ENCODE measurements around the gene PIK3CD. TPM values are rescaled to one million over a fixed set of nuclear protein-coding genes. Genes with fewer than 3 reads are reported as not detected.
"Not testable (repeated sequence)": the region's sequence is repeated elsewhere in the genome, so short reads cannot be mapped to it uniquely, and the experiment has no call there.

The PIK3CD gene
- total RNA-seq, 1 experiment from 2014 or later, result 43.5 TPM

GRCh38 chr1:9668080-9668479, 16.5 kb downstream of the PIK3CD start:
- Histone ChIP-seq H3K9ac (ENCODE audit: low read length) (no peak overlapping the region), H3K9me3 (ENCODE audit: low read length) (no peaks in the 10 kb centered on the region), H3K79me2 (ENCODE audit: low read length) (peaks cover 59% of the 10 kb centered on the region), H3K27ac (ENCODE audit: low read length) (no peak overlapping the region), H3K9me2 (replicated peaks; ENCODE audit: insufficient read depth, low read length) (no peaks in the 10 kb centered on the region), H3K4me2 (ENCODE audit: low read depth, low read length, poor library complexity, severe bottlenecking) (no peak overlapping the region), H2AFZ (ENCODE audit: low read length) (no peak overlapping the region), H3K36me3 (ENCODE audit: insufficient read depth, low read length) (no peaks in the 10 kb centered on the region), H3K27me3 (ENCODE audit: low read length) (no peaks in the 10 kb centered on the region), H4K20me1 (ENCODE audit: insufficient read depth, low read depth, low read length) (no peaks in the 10 kb centered on the region), H3K4me1 (ENCODE audit: low read length) (peaks cover 5% of the 10 kb centered on the region), H3K4me3 (ENCODE audit: low read length) (no peak overlapping the region)
- no peak for DNase-seq

- no peaks in the 10 kb centered on the region for H3K27me3 ChIP-seq (ENCODE audit: low read length)
- H3K4me1 ChIP-seq (ENCODE audit: low read length), result peaks cover 5% of the 10 kb centered on the region
- H3K9me2 ChIP-seq (replicated peaks; ENCODE audit: insufficient read depth, low read length), result no peaks in the 10 kb centered on the region
- no peak overlapping the region for H3K4me2 ChIP-seq (ENCODE audit: low read depth, low read length, poor library complexity, severe bottlenecking)
- no peak for DNase-seq
- H3K36me3 ChIP-seq (ENCODE audit: insufficient read depth, low read length), result no peaks in the 10 kb centered on the region
- peak overlapping the region; percentile 40; the same call in 1 of the 2 replicates for H3K27ac ChIP-seq (ENCODE audit: low read length)
- H4K20me1 ChIP-seq (ENCODE audit: insufficient read depth, low read depth, low read length), result no peaks in the 10 kb centered on the region
- no peak overlapping the region for H2AFZ ChIP-seq (ENCODE audit: low read length)
- no peak overlapping the region for H3K9ac ChIP-seq (ENCODE audit: low read length)
- H3K9me3 ChIP-seq (ENCODE audit: low read length), result no peaks in the 10 kb centered on the region
- peaks cover 48% of the 10 kb centered on the region for H3K79me2 ChIP-seq (ENCODE audit: low read length)
- H3K4me3 ChIP-seq (ENCODE audit: low read length), result no peak overlapping the region
These were observed 18.6 kb downstream of the PIK3CD start for GRCh38 chr1:9670085-9670484.

DNA sequence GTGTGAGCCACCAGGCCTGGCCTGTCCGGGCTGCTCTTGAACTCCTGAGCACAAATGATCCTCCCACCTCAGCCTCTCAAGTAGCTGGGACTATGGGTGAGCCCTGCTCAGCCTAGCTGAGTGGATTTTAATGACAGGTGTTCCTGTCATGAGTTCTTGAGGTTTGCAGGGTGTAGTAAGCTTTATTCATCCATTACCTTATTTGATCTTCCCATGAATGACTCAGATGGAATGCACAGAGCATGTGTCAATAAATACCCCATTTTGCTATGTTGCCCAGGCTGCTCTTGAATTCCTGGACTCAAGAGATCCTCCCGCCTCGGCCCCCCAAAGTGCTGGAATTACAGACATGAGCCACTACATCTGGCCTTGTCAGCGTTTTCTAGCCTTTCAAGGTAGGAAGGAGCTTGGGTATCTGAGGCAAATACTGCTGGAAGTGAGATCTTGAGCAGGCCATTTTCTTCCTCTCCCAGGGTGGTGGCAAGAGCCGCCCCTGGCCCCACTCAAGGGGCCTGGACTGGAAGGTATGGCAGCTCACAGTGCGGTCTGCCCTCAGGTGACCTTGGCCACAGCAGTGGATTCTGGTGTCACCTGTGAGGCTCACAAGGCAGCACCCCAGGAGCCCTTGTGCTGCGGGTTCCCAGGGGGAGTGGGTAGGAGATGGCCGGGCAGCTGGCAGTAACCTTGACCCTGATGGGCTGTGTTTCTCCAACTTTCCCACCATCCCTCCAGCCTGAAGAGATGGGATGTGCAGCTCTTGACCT, 20.0 kb downstream of the PIK3CD start:
- no peaks in the 10 kb centered on the region for H3K36me3 ChIP-seq (ENCODE audit: insufficient read depth, low read length)
- H2AFZ ChIP-seq (ENCODE audit: low read length), result no peak overlapping the region
- no peaks in the 10 kb centered on the region for H4K20me1 ChIP-seq (ENCODE audit: insufficient read depth, low read depth, low read length)
- no peak overlapping the region for H3K9ac ChIP-seq (ENCODE audit: low read length)
- H3K9me3 ChIP-seq (ENCODE audit: low read length), result no peaks in the 10 kb centered on the region
- peaks cover 49% of the 10 kb centered on the region for H3K79me2 ChIP-seq (ENCODE audit: low read length)
- H3K9me2 ChIP-seq (replicated peaks; ENCODE audit: insufficient read depth, low read length), result no peaks in the 10 kb centered on the region
- no peak overlapping the region for H3K4me2 ChIP-seq (ENCODE audit: low read depth, low read length, poor library complexity, severe bottlenecking)
- H3K4me1 ChIP-seq (ENCODE audit: low read length), result peaks cover 5% of the 10 kb centered on the region
- no peak overlapping the region for H3K27ac ChIP-seq (ENCODE audit: low read length)
- no peak for DNase-seq
- H3K27me3 ChIP-seq (ENCODE audit: low read length), result no peaks in the 10 kb centered on the region
- H3K4me3 ChIP-seq (ENCODE audit: low read length), result no peak overlapping the region

DNA sequence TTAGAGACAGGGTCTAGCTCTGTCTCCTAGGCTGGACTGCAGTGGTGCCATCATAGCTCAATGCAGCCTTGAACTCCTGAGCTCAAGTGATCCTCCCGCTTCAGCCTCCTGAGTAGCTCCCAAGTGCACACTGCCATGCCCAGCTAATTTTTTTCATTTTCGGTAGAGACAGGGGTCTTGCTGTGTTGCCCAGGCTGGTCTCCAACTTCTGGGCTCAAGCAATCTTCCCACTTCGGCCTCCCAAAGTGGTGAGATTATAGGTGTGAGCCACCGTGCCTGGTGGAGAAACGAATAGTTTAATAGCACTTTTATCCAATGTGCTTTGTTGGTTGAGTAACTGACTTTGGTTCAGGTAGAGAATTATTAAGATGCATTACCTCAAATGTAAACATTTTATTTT, 20.9 kb downstream of the PIK3CD start:
- Histone ChIP-seq H3K79me2 (ENCODE audit: low read length) (peaks cover 55% of the 10 kb centered on the region), H4K20me1 (ENCODE audit: insufficient read depth, low read depth, low read length) (no peaks in the 10 kb centered on the region), H3K27me3 (ENCODE audit: low read length) (no peaks in the 10 kb centered on the region), H3K4me1 (ENCODE audit: low read length) (peaks cover 5% of the 10 kb centered on the region), H3K9ac (ENCODE audit: low read length) (no peak overlapping the region), H3K36me3 (ENCODE audit: insufficient read depth, low read length) (no peaks in the 10 kb centered on the region), H3K9me3 (ENCODE audit: low read length) (no peaks in the 10 kb centered on the region), H2AFZ (ENCODE audit: low read length) (no peak overlapping the region), H3K9me2 (replicated peaks; ENCODE audit: insufficient read depth, low read length) (no peaks in the 10 kb centered on the region), H3K4me2 (ENCODE audit: low read depth, low read length, poor library complexity, severe bottlenecking) (no peak overlapping the region), H3K4me3 (ENCODE audit: low read length) (no peak overlapping the region), H3K27ac (ENCODE audit: low read length) (no peak overlapping the region)
- DNase-seq, result no peak

- H3K4me3 ChIP-seq (ENCODE audit: low read length), result no peak overlapping the region
- H3K9me3 ChIP-seq (ENCODE audit: low read length), result no peaks in the 10 kb centered on the region
- H3K36me3 ChIP-seq (ENCODE audit: insufficient read depth, low read length), result peaks cover 1% of the 10 kb centered on the region; the same call in 1 of the 2 replicates
- H3K4me1 ChIP-seq (ENCODE audit: low read length), result peaks cover under 1% of the 10 kb centered on the region
- no peak overlapping the region for H3K4me2 ChIP-seq (ENCODE audit: low read depth, low read length, poor library complexity, severe bottlenecking)
- H3K9me2 ChIP-seq (replicated peaks; ENCODE audit: insufficient read depth, low read length), result no peaks in the 10 kb centered on the region
- no peaks in the 10 kb centered on the region for H3K27me3 ChIP-seq (ENCODE audit: low read length)
- no peak for DNase-seq
- no peak overlapping the region for H3K27ac ChIP-seq (ENCODE audit: low read length)
- H3K79me2 ChIP-seq (ENCODE audit: low read length), result peaks cover 41% of the 10 kb centered on the region
- no peak overlapping the region for H2AFZ ChIP-seq (ENCODE audit: low read length)
- no peaks in the 10 kb centered on the region for H4K20me1 ChIP-seq (ENCODE audit: insufficient read depth, low read depth, low read length)
- H3K9ac ChIP-seq (ENCODE audit: low read length), result no peak overlapping the region
These were observed 23.9 kb downstream of the PIK3CD start for GRCh38 chr1:9675393-9675792.

GRCh38 chr1:9676128-9676527, 24.6 kb downstream of the PIK3CD start:
- not testable (repeated sequence) for H3K9me2 ChIP-seq (replicated peaks; ENCODE audit: insufficient read depth, low read length); H3K36me3 ChIP-seq (ENCODE audit: insufficient read depth, low read length); H3K9me3 ChIP-seq (ENCODE audit: low read length); H2AFZ ChIP-seq (ENCODE audit: low read length); H3K27me3 ChIP-seq (ENCODE audit: low read length); DNase-seq; H3K27ac ChIP-seq (ENCODE audit: low read length); H4K20me1 ChIP-seq (ENCODE audit: insufficient read depth, low read depth, low read length); H3K9ac ChIP-seq (ENCODE audit: low read length); H3K4me2 ChIP-seq (ENCODE audit: low read depth, low read length, poor library complexity, severe bottlenecking); H3K4me1 ChIP-seq (ENCODE audit: low read length); H3K4me3 ChIP-seq (ENCODE audit: low read length)
- peaks cover 41% of the 10 kb centered on the region for H3K79me2 ChIP-seq (ENCODE audit: low read length)

DNA sequence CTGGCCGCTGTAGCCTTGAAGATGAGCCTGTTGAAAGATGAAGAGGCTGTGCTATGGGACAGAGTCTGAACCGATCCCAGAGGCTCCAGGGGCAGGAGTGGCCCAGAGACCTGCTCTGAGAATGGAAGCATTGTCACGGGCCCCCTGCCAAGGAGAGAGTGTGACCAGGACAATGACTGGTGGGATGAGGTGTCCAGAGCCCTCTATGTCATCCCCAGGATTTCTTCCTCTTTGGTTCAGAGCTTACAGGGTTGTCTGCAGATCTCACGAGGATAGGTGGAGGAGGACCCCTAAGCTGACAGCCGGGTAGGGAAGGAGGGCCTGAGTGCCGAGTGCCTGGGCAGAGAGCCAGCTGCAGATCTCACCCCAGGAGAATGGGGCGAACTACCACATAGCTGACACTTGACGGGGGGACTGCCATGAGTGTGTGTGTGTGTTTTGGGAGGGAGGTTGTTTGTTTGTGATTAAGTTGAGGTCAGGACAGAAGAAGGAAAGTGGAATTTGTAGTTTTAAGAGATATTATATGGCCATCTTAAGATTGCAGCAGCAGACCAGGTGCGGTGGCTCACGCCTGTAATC, 25.4 kb downstream of the PIK3CD start:
- Histone ChIP-seq H2AFZ (ENCODE audit: low read length) (no peak overlapping the region), H3K4me2 (ENCODE audit: low read depth, low read length, poor library complexity, severe bottlenecking) (no peak overlapping the region), H3K27me3 (ENCODE audit: low read length) (no peaks in the 10 kb centered on the region), H3K9me2 (replicated peaks; ENCODE audit: insufficient read depth, low read length) (no peaks in the 10 kb centered on the region), H3K9me3 (ENCODE audit: low read length) (no peaks in the 10 kb centered on the region), H3K27ac (ENCODE audit: low read length) (no peak overlapping the region), H3K36me3 (ENCODE audit: insufficient read depth, low read length) (peaks cover 4% of the 10 kb centered on the region; the same call in 1 of the 2 replicates), H3K9ac (ENCODE audit: low read length) (no peak overlapping the region), H3K4me3 (ENCODE audit: low read length) (no peak overlapping the region), H3K79me2 (ENCODE audit: low read length) (peaks cover 39% of the 10 kb centered on the region), H3K4me1 (ENCODE audit: low read length) (0 out of 2 replicates have a peak, but pooled peaks cover 4% of the 10 kb centered on the region), H4K20me1 (ENCODE audit: insufficient read depth, low read depth, low read length) (no peaks in the 10 kb centered on the region)
- DNase-seq, result no peak

GRCh38 chr1:9680091-9680490, 28.6 kb downstream of the PIK3CD start:
- no peak for DNase-seq
- Histone ChIP-seq H3K9me3 (ENCODE audit: low read length) (no peaks in the 10 kb centered on the region), H3K27ac (ENCODE audit: low read length) (no peak overlapping the region), H3K36me3 (ENCODE audit: insufficient read depth, low read length) (peaks cover 4% of the 10 kb centered on the region; the same call in 1 of the 2 replicates), H2AFZ (ENCODE audit: low read length) (no peak overlapping the region), H3K9me2 (replicated peaks; ENCODE audit: insufficient read depth, low read length) (no peaks in the 10 kb centered on the region), H4K20me1 (ENCODE audit: insufficient read depth, low read depth, low read length) (no peaks in the 10 kb centered on the region), H3K79me2 (ENCODE audit: low read length) (peaks cover 47% of the 10 kb centered on the region), H3K4me3 (ENCODE audit: low read length) (no peak overlapping the region), H3K9ac (ENCODE audit: low read length) (no peak overlapping the region), H3K4me2 (ENCODE audit: low read depth, low read length, poor library complexity, severe bottlenecking) (no peak overlapping the region), H3K4me1 (ENCODE audit: low read length) (peaks cover 9% of the 10 kb centered on the region), H3K27me3 (ENCODE audit: low read length) (no peaks in the 10 kb centered on the region)

Measured in Karpas-422 (cell line).